RWPE1 (cell line): ENCODE measurements around the gene AGPAT3.

Experiments used
- CTCF ChIA-PET: fragments of 350-600 bp; sonication (Branson Sonifier 250); formaldehyde crosslinking; extraction: SDS; loops from one replicate; lab custom pipeline; 2021; lab: Yijun Ruan, JAX
- POLR2A ChIA-PET: fragments of 400-600 bp; formaldehyde crosslinking; extraction: SDS; loops from one replicate; lab custom pipeline; 2020; ENCODE audit warnings: antibody characterized with exemption; ENCODE audit not compliant: low non-redundant PET; lab: Yijun Ruan, JAX
- DNase-seq: peaks from one replicate; pipeline ENCODE4 v3.0.0; 2012; ENCODE audit warnings: low spot score
- H3K27ac ChIP-seq: fragments of 450-650 bp; 2 replicates; pipeline ENCODE4 v1.5.1; 2017
- CTCF ChIP-seq: fragments of 450-650 bp; conservative IDR thresholded peaks from 2 replicates; pipeline ENCODE4 v1.5.1; 2017; ENCODE audit warnings: low read depth, mild to moderate bottlenecking

AGPAT3 gene

GRCh38 chr21:43973634-43973955, 108.6 kb downstream of the AGPAT3 start:
- DNase-seq: no peak
- H3K27ac ChIP-seq: peak overlapping the region; percentile 24
- ChIA-PET CTCF (no interaction called here), POLR2A (interaction anchor here (0.5 kb wide), 1 partner anchor 12 kb away, joined by 3 read pairs; no protein-coding TSS in a partner anchor)
- TF ChIP-seq CTCF: no peak

GRCh38 chr21:43974791-43975468, 109.9 kb downstream of the AGPAT3 start:
- no peak for TF ChIP-seq CTCF
- no peak for DNase-seq
- ChIA-PET POLR2A (no interaction called here), CTCF (interaction anchor here (0.5 to 1.6 kb wide), 12 partner anchors 10 to 186 kb away, joined by 3 to 16 read pairs (median 4); partner anchors contain the start of gene RRP1)
- peak overlapping the region; percentile 55 for H3K27ac ChIP-seq

GRCh38 chr21:43975469-43976098, 110.6 kb downstream of the AGPAT3 start:
- ChIA-PET POLR2A (no interaction called here), CTCF (interaction anchor here (0.5 to 1.6 kb wide), 13 partner anchors 9 to 212 kb away, joined by 3 to 16 read pairs (median 3); partner anchors contain the start of gene RRP1)
- peak overlapping the region; percentile 55 for H3K27ac ChIP-seq

GRCh38 chr21:43976661-43977060, 111.6 kb downstream of the AGPAT3 start:
- H3K27ac ChIP-seq: no peak overlapping the region
- POLR2A ChIA-PET: no interaction called here
- CTCF ChIA-PET: interaction anchor here (0.6 to 1.6 kb wide), 2 partner anchors 187 to 479 kb away, joined by 3 to 8 read pairs; partner anchors contain the start of gene RRP1
- no peak for TF ChIP-seq CTCF
- DNase-seq: no peak

More at GRCh38 chr21:43975469-43976098, 110.6 kb downstream of the AGPAT3 start:
- peak; percentile 95 for TF ChIP-seq CTCF
- peak; percentile 64 for DNase-seq

- ChIA-PET POLR2A (no interaction called here), CTCF (no interaction called here)
- no peak for TF ChIP-seq CTCF
- DNase-seq: no peak
- no peak overlapping the region for H3K27ac ChIP-seq
These were observed 113.0 kb downstream of the AGPAT3 start for GRCh38 chr21:43978060-43978459.

GRCh38 chr21:43979654-43980053, 114.6 kb downstream of the AGPAT3 start:
- no peak for DNase-seq
- CTCF ChIA-PET: no interaction called here
- 0 out of 2 replicates have a peak overlapping the region, but pooled peaks have one; percentile 12 for H3K27ac ChIP-seq
- TF ChIP-seq CTCF: no peak
- POLR2A ChIA-PET: no interaction called here
